ENCODE data around the gene CEP128. TPM values are rescaled to one million over a fixed set of nuclear protein-coding genes. Genes with fewer than 3 reads are reported as not detected.

The CEP128 gene
- total RNA-seq (2022; extraction: Qiagen RNA extraction; ENCODE audit: low read depth): 4.7 to 5.9 TPM (median 5.6 TPM) in 5 replicates

GRCh38 chr14:80941241-80942185 lies at the start of gene CEP128:
CEP128 (minus strand) TSS chr14:80941738.

GRCh38 chr14:80955416-80955941 lies 13.9 kb upstream of the CEP128 start, which contains the start of gene TSHR:
TSHR (plus strand) TSS chr14:80955621; CDS start chr14:80955681, 60 bp downstream.

Other genes starting within 250 kb of the CEP128 start
- not detected in 5 replicates for gene TSHR, start 13.9 kb upstream of the CEP128 start, total RNA-seq (2022; extraction: Qiagen RNA extraction; ENCODE audit: low read depth)